Skeletal muscle satellite cell (primary cell): Measurements from ENCODE around the gene SYNE2.

Source experiments
- H3K27me3 ChIP-seq: 2 replicates; pipeline ENCODE4 v1.7.0; 2013; ENCODE audit warnings: low read length; ENCODE audit not compliant: control insufficient read depth, insufficient read depth
- H3K36me3 ChIP-seq: 2 replicates; pipeline ENCODE4 v1.7.0; 2013; ENCODE audit warnings: mild to moderate bottlenecking, control low read depth, low read length; ENCODE audit not compliant: insufficient read depth
- H3K4me1 ChIP-seq: 2 replicates; pipeline ENCODE4 v1.7.0; 2013; ENCODE audit warnings: low read length; ENCODE audit not compliant: control insufficient read depth, insufficient read depth
- H3K4me2 ChIP-seq: 2 replicates; pipeline ENCODE4 v1.7.0; 2013; ENCODE audit warnings: mild to moderate bottlenecking, low read length
- H3K4me3 ChIP-seq: 2 replicates; pipeline ENCODE4 v1.7.0; 2013; ENCODE audit warnings: low read length
- H3K9ac ChIP-seq: 2 replicates; pipeline ENCODE4 v1.7.0; 2013; ENCODE audit warnings: mild to moderate bottlenecking, low read depth, low read length, moderate library complexity
- H3K9me3 ChIP-seq: replicated peaks from 2 replicates; pipeline ENCODE4 v1.7.0; 2013; ENCODE audit warnings: mild to moderate bottlenecking, control low read depth, low read length

The SYNE2 gene

DNA sequence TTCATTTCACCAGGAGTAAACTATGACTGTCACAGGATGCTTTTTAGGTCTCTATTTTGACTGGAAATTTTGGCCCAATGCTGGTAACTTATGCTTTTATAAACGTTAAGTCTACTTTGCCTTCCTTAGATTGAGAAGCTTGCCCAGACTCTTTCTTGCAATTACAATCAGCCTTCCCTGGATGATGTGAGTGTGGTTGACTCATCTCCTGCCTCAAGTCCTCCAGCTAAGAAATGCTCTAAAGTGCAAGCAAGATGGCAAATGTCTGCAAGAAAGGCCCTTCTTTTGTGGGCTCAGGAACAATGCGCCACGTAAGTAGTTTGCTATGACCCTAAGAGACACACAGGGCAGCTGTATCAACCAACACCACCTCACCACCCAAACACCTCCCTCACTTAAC lies 96.9 kb downstream of the SYNE2 start:
- no peak overlapping the region for H3K4me3 ChIP-seq
- no peak overlapping the region for H3K9ac ChIP-seq
- H3K9me3 ChIP-seq = no peaks in the 10 kb centered on the region
- no peaks in the 10 kb centered on the region for H3K27me3 ChIP-seq
- H3K4me1 ChIP-seq = no peaks in the 10 kb centered on the region
- no peaks in the 10 kb centered on the region for H3K36me3 ChIP-seq
- no peak overlapping the region for H3K4me2 ChIP-seq

DNA sequence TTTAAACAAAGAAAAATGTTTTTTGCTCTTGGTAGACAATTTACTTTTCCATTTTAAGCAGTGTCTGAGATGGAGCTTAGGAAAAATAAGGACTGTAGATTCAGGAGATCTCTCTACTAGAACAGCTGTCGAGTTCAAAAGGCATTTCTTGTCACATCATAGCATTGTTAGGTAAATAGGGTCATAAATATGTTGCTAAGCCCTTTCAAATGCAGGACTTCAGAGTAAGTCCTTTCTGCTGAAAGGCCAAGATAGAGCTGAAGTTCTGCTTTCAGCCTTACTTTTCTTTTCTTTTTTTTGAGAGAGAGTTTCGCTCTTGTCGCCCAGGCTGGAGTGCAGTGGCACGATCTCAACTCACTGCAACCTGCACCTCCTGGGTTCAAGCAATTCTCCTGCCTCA lies 98.2 kb downstream of the SYNE2 start:
- H3K4me1 ChIP-seq = no peaks in the 10 kb centered on the region

DNA sequence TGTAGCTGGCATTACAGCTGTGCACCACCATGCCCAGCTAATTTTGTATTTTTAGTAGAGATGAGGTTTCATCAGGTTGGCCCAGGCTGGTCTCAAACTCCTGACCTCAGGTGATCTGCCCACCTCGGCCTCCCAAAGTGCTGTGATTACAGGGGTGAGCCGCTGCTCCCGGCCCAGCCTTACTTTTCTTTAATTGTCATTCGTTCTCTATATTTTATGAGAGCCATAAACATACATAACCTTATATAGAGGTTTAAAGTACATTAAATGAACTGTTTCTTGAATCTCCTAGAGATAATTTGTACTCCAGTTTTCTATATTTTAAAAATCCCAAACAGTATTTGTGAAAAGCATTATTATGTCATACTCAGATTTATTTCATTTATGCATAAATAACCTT lies 98.6 kb downstream of the SYNE2 start:
- Histone ChIP-seq H3K4me1 (no peaks in the 10 kb centered on the region), H3K4me3 (no peak overlapping the region), H3K9me3 (no peaks in the 10 kb centered on the region), H3K27me3 (no peaks in the 10 kb centered on the region), H3K36me3 (no peaks in the 10 kb centered on the region), H3K4me2 (no peak overlapping the region), H3K9ac (no peak overlapping the region)

More for the DNA sequence above, 98.2 kb downstream of the SYNE2 start:
- H3K36me3 ChIP-seq = no peaks in the 10 kb centered on the region
- H3K9me3 ChIP-seq = no peaks in the 10 kb centered on the region
- H3K27me3 ChIP-seq = no peaks in the 10 kb centered on the region
- no peak overlapping the region for H3K4me2 ChIP-seq
- H3K4me3 ChIP-seq = no peak overlapping the region
- no peak overlapping the region for H3K9ac ChIP-seq

GRCh38 chr14:63952053-63952932 lies 99.5 kb downstream of the SYNE2 start:
- H3K9ac ChIP-seq = no peak overlapping the region
- no peaks in the 10 kb centered on the region for H3K4me1 ChIP-seq
- no peak overlapping the region for H3K4me2 ChIP-seq
- no peaks in the 10 kb centered on the region for H3K36me3 ChIP-seq
- no peak overlapping the region for H3K4me3 ChIP-seq
- no peaks in the 10 kb centered on the region for H3K9me3 ChIP-seq
- H3K27me3 ChIP-seq = no peaks in the 10 kb centered on the region

- no peak overlapping the region for H3K4me3 ChIP-seq
- H3K9ac ChIP-seq = no peak overlapping the region
- no peaks in the 10 kb centered on the region for H3K9me3 ChIP-seq
- H3K36me3 ChIP-seq = no peaks in the 10 kb centered on the region
- no peaks in the 10 kb centered on the region for H3K4me1 ChIP-seq
- no peak overlapping the region for H3K4me2 ChIP-seq
- H3K27me3 ChIP-seq = no peaks in the 10 kb centered on the region
Observed at GRCh38 chr14:63952933-63953437, 100.2 kb downstream of the SYNE2 start.

DNA sequence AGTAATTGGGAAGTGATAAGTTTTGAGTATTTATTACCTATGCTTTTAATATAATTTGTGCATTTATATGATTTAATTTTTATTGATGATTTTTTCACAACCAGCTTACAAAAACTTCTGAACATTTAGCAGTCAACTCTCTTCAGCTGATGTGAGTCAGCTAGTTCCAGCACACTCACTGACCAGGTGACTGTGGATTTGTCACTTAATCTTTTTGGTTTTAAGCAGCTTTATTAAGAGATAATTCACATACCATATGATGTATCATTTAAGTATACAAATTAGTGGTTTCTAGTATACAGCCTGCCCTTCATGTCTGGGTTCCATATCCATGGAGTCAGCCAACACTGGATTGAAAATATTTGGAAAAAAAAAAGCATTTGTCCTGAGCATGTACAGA lies 103.5 kb downstream of the SYNE2 start:
- no peaks in the 10 kb centered on the region for H3K27me3 ChIP-seq

DNA sequence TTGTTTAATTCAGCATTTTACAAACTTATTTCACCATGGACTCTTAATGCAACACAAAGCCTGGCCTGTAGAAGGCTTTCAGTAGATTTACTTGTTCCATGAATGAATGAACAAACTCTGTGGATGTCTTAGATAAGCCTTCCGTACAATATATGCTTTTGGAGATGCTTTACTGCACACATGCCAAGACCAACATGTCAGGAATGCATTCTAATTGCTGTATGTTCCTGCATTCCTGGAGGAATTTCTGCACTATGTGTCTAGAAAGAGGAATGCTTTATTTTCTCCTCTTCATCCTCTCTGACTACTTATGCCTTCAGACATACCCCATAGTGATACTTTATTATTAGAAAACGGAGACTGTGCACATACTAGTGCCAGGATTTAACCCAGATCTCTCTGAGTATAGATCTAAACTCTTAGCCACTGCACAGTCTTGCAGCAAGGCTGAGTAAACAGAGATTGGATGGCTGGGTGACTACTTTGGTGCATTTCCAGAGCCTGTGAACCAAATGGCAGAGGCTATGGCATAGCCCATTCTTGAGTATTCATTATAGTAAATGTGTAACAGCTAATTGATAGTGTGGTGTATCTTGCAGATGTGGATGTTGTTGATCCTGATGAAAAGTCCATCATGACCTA lies 108.2 kb downstream of the SYNE2 start:
- Histone ChIP-seq H3K36me3 (no peaks in the 10 kb centered on the region), H3K9me3 (no peaks in the 10 kb centered on the region), H3K4me3 (no peak overlapping the region), H3K4me2 (no peak overlapping the region), H3K27me3 (no peaks in the 10 kb centered on the region), H3K4me1 (peaks cover 7% of the 10 kb centered on the region), H3K9ac (no peak overlapping the region)

More for the DNA sequence above, 103.5 kb downstream of the SYNE2 start:
- H3K4me1 ChIP-seq = peaks cover 6% of the 10 kb centered on the region
- no peak overlapping the region for H3K4me3 ChIP-seq
- no peaks in the 10 kb centered on the region for H3K36me3 ChIP-seq
- no peaks in the 10 kb centered on the region for H3K9me3 ChIP-seq
- no peak overlapping the region for H3K4me2 ChIP-seq
- H3K9ac ChIP-seq = no peak overlapping the region

DNA sequence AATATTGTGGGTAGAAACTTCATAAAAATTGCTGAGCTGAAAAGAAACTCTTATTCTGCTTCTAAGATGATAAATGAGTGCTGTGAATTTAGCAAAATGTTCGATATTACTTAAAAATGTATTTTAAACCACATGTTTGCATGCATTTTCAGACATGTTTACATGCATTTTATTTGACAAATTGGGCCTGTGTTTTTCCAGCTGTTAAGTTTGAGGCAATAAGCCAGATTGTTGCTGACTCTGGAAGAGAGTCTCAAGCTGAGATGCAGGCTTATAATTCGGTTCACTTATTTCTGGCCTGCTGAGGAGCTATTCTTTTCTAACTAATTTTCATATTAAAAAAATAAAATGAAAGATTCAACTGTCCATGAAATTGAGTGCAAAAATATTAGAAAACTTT lies 110.1 kb downstream of the SYNE2 start:
- Histone ChIP-seq H3K27me3 (no peaks in the 10 kb centered on the region), H3K36me3 (no peaks in the 10 kb centered on the region), H3K9me3 (no peaks in the 10 kb centered on the region), H3K9ac (no peak overlapping the region), H3K4me2 (no peak overlapping the region), H3K4me3 (no peak overlapping the region), H3K4me1 (peaks cover 7% of the 10 kb centered on the region)

- no peak overlapping the region for H3K9ac ChIP-seq
- H3K4me1 ChIP-seq = peaks cover 7% of the 10 kb centered on the region
- no peaks in the 10 kb centered on the region for H3K27me3 ChIP-seq
- H3K36me3 ChIP-seq = no peaks in the 10 kb centered on the region
- no peak overlapping the region for H3K4me2 ChIP-seq
- no peak overlapping the region for H3K4me3 ChIP-seq
- H3K9me3 ChIP-seq = no peaks in the 10 kb centered on the region
Observed at GRCh38 chr14:63963439-63963838, 110.6 kb downstream of the SYNE2 start.

DNA sequence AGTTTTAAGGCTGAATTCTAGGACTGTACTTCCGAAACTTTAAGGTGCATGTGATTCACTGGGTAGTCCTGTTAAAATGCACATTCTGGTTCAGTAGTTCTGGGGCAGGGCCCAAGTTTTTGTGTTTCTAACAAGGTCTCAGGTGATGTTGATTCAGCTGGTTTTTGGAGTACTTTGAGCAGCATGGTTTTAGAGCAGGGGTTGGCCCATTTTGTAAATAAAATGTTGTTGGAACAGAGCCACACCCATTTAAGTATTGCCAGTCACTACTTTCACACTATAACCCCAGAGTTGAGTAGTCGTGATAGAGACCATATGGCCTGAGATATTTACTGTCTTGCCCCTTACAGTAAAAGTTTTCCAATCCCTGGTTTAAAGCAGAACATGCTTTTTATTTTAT lies 111.3 kb downstream of the SYNE2 start:
- Histone ChIP-seq H3K4me1 (peaks cover 7% of the 10 kb centered on the region), H3K9me3 (no peaks in the 10 kb centered on the region), H3K27me3 (no peaks in the 10 kb centered on the region), H3K9ac (no peak overlapping the region), H3K36me3 (no peaks in the 10 kb centered on the region), H3K4me2 (no peak overlapping the region), H3K4me3 (no peak overlapping the region)

- Histone ChIP-seq H3K9ac (no peak overlapping the region), H3K36me3 (no peaks in the 10 kb centered on the region), H3K4me2 (no peak overlapping the region), H3K27me3 (no peaks in the 10 kb centered on the region), H3K9me3 (no peaks in the 10 kb centered on the region), H3K4me3 (no peak overlapping the region), H3K4me1 (peaks cover under 1% of the 10 kb centered on the region)
Observed at GRCh38 chr14:63966407-63966806, 113.6 kb downstream of the SYNE2 start.
